ENCODE results near the gene TMEM212.
"Not testable (repeated sequence)": the region's sequence is repeated elsewhere in the genome, so short reads cannot be mapped to it uniquely, and the experiment has no call there.

TMEM212 gene

DNA sequence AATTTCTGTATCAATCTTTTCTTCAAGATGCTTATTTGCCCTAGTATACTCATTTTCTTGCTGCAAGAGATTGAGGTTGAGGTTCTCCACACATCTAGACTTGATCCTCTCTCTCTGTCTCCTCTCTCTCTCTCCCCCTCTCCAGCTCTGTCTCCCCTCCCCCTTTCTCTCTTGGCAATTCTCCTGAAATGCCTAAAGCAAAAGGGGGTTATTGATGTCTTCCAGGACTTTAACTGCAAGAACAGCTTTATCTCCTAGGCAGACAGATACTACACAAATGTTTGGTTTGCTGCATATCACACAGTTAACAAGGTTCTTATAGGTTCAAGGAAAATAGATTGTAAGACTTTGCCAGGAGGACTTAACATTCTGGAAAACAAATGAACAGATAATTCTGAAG is 52.1 kb downstream of the TMEM212 start:
- DNase-seq: no peak

DNA sequence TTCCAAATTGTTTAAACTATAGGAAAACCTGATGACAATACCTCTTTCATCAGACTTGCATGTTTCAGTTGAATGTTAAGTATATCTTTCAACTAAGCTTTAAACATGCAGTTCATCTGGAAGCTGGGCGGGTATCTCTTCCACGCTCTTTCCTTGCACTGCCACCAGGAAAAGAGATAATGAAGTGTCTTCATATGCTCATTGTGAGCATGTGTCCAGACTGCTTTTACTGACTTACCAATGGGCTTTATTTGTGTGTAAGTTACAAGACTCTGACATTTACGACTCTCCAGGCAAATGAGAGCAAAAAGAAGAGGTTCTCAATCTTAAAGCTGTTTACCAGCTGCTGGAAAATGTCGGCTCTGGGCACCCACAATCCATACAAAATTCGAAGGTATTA is 52.8 kb downstream of the TMEM212 start:
- DNase-seq: no peak

DNA sequence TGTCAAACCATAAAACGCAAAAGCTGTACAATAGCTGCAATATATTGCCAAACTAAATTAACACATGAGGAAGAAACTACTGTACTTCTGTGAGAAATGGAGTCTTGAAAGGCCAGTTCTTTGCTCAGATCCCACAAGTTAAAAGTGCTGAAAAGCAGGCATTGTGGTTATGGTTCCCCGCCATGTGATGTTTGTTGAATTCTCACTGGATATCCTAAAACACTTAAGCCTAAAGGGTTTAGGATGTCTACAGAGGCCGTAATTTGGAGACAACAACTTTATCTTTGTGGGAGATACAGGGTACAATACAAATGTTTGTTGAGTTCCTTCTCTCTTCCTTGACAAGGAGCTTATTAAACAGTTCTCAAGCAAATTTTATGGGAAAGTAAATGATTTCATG is 53.2 kb downstream of the TMEM212 start:
- DNase-seq: no peak

DNA sequence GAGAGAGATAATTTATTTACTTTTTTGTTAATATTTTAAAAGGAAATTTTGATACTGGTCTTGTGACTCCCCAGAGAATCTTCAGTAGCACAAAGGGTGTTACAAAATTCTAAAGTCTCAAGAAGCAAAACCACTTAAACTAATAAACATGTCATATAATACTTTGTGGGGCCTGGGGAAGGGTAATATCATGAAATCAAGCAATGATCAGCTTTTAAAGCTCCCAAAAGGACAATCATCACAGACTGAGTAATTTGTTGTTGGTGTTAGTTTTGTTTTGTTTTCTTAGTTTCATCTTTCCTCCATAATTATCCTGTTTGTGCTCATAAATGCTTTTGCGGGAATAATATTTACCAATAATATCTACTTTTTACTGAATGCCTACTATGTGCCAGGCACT is 55.0 kb downstream of the TMEM212 start:
- no peak for DNase-seq

DNA sequence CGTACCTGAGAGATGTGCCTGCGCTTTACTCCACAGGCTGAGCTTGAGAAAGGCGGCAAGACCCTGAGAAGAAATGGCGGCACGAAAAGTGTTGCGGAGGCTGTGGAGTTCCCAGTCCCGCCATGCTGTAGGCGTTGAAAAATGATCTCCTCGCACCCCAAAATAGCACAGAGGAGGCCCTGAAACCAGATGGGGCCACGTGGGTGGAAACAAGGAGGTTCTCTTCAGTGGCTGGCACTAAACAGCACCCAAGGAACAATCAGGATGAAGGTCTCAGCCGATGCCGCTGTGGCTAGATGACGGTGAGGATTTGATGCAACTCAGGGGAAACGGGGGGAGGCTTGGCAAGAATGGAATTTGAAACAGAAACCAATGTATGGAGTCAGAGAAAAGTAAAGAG is 57.3 kb downstream of the TMEM212 start:
- no peak for DNase-seq

DNA sequence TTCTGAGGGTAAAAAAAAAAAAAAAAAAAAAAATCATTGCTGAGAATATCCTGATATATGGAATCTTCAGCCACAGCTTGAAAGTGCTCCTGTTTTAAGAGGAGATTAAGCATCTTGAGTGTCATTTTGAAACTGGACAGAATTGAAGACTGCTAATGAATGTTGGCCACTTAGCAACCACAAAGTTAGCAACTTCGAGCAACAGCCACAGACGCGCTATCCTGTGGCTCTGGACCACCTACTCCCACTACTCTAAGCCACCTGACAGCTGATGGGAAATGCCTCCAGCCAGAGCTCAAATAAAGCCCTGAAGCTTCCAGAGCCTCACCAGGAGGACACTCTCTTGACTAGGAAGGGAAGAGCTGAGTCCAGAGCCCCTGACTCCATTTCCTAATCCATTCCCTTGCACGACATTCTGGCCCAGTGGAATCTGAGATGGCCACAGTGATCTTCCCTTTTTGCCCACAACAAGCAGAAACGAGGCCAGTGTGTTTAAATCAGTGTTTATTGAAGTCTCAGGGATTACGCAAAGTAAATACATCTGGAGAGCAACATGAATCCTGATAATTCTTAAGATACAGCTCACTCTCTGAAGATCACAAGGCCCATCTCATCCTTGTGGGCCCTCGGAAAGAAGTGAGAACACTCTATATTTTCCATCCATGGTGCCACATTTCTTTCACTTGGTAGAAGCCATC is 58.6 kb downstream of the TMEM212 start:
- DNase-seq: no peak

DNA sequence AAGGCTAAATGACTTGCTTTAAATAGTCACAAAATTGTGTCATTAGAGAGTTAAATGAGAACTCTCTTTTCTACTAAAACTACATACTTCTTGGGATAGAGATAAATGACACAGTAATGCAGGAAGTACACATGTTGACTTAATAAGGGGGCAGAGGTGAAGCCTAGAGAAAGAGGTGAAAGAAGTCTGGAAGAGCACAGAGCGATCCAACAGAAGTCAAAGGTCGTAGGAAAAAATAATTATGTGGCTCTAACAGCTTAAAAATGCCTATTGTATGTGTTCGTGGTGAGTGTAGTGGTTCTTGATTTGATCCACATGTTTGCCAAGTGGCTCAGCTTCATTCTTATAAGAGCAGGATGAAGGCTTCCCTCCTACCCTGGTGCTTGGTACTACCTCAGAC is 61.7 kb downstream of the TMEM212 start:
- no peak for DNase-seq

DNA sequence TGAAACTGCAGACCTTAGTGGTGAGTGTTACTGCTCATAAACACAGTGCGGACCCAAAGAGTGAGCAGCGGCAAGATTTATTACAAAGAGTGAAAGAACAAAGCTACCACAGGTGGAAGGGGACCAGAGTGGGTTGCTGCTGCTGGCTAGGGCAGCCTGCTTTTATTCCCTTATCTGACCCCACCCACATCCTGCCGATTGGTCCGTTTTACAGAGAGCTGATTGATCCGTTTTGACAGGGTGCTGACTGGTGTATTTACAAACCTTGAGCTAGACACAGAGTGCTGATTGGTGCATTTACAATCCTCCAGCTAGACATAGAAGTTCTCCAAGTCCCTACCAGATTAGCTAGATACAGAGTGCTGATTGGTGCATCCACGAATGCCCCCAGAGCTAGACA is 63.4 kb downstream of the TMEM212 start:
- not testable (repeated sequence) for DNase-seq

DNA sequence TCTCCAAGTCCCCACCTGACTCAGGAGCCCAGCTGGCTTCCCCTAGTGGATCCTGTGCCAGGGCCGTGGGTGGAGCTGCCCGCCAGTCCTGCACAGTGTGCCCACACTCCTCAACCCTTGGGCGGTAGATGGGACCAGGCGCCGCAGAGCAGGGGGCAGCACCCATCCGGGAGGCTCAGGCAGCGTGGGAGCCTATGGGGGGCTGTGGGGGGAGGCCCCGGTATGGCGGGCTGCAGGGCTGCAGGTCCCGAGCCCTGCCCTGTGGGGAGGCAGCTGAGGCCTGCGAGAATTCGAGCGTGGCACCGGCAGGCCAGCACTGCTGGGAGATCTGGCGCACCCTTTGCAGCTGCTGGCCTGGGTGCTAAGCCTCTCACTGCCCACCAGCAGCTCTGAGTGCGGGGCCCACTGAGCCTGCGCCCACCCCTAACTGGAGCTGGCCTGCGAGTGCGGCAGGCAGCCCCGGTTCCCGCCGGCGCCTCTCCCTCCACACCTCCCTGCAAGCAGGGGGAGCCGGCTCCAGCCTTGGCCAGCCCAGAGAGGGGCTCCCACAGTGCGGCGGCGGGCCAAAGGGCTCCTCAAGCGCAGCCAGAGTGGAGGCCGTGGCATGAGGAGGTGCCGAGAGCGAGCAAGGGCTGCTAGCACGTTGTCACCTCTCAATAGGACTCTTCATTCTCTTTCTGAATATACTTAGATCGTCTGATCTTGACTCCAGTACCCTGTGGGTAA is 64.0 kb downstream of the TMEM212 start:
- DNase-seq: no peak

DNA sequence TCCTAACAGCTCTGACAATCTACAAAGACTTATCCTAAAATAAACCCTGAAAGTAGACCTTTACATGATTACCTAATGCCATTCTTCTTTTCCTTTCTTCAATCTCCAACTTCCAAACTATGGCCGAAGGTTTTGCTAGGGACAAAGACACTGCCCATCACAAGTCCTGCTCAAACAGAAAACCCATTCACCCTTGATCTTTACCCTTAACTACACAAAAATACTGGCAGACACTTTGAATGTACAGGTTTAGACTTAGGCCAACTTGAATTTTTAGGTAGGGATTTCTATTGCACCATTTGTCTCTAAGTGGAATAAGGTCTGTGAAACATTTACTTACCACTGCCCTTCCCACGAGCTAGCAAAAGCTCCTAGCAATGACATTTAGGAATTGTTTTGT is 64.6 kb downstream of the TMEM212 start:
- DNase-seq: no peak

DNA sequence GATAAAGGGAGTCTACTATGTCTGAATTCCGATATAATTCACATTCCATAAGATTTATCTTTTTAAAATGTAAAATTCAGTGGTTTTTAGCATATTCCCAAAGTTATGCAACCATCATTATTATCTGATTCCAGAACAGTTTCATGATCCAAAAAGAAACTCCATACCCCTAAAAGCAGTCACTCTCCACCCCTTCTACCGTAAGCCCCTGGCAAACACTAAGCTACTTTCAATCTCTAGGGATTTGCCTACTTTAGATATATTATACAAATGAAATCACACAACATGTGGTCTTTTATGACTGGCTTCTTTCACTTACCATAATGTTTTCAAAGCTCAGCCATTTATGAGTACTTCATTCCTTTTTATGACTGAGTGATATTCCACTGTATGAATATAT is 65.6 kb downstream of the TMEM212 start:
- DNase-seq: no peak
